Amniotic stem cell (primary cell): ENCODE data around the gene CCNL2.
"Not testable (repeated sequence)": the region's sequence is repeated elsewhere in the genome, so short reads cannot be mapped to it uniquely, and the experiment has no call there.

ENCODE experiments used
- DNase-seq: peaks from one replicate; lab custom pipeline; 2025; lab: John Stamatoyannopoulos, UW

CCNL2 gene

DNA sequence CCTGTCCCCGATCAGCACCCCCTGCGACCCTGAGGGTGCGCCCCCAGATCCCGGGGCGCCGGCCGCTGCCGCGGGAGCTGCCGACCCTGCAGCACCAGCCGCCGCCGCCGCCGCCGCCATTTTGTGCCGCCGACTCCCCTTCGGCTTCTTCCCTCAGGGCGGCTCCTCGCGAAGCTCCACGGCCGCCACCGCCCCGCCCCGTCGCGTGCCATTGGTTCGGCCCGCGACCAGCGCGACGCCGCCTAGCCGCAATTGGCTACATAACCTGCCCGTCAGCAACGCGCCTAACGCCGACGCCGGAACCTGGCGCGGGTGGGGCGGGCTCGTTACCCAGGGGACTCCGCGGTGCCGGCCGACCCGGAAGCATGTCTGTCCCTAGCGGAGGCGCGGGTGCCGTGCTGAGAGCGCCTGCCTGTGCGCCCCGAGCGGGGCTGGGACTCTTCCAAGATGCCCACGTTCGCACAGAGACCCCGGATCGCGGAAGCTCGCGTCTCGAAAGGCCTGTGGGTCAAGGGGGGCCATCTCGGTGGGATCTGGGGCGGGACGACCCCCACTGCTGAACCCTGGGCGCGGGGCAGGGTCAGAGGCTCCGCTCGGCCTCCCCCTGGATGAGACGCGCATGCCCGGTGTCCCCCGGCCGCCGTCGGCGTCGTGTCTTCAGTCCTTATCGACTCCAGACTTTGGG, at the start of gene CCNL2:
CCNL2 (minus strand) TSS at position 149 of the 685 bp plus-strand sequence; CDS start at position 120, 29 bp downstream.
- DNase-seq = peak; percentile 96

DNA sequence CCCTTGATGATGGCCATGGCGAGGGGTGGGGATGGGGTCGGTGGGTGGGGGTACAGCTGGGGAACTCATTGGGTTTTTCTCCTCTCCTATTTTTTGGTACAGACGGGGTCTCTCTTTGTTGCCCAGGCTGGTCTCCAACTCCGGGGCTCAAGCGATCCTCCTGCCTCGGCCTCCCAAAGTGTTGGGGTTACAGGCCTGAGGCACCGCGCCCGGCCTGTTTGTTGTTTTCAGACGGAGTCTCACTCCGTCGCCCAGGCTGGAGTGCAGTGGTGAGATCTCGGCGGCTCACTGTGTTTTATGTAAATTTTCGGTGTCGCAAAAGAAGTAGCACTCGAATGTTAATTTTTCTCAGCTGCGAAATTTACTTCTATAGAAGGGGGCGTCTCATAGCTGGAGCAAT, 47.5 kb upstream of the CCNL2 start:
- not testable (repeated sequence) for DNase-seq

DNA sequence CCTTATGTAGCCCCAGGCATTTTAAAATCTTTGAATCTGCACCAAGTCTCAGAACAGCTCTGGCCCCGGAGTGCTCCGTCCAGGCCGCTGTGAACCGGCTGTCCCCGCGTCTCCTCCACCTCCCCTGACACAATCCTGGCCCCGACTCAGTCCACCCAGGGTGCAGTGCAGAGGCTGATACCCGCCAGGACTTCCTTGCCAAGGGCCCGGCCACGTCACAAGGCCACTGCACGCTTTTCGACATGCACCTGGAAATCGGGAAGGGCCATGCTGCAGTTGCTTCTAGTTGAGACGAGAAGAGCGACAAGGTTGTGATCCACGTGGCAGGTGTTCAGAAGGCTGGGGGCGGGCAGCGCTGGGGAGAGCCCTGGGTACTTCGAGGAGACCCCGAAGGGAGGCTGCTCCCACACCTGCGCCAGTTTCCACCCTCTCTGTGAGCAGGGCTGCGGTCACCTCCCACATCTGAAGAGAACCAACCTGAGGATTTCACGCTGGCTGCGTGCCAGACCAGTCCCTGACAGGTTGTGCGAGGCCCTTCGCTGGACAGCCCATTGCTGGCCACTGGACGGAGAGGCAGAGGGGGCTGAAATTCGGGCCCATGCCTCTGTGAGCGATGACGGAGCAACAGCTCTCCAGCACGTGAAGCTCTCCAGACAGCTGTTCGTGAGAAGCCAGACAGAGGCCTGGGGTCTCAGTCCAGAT, 43.1 kb upstream of the CCNL2 start:
- no peak for DNase-seq

DNA sequence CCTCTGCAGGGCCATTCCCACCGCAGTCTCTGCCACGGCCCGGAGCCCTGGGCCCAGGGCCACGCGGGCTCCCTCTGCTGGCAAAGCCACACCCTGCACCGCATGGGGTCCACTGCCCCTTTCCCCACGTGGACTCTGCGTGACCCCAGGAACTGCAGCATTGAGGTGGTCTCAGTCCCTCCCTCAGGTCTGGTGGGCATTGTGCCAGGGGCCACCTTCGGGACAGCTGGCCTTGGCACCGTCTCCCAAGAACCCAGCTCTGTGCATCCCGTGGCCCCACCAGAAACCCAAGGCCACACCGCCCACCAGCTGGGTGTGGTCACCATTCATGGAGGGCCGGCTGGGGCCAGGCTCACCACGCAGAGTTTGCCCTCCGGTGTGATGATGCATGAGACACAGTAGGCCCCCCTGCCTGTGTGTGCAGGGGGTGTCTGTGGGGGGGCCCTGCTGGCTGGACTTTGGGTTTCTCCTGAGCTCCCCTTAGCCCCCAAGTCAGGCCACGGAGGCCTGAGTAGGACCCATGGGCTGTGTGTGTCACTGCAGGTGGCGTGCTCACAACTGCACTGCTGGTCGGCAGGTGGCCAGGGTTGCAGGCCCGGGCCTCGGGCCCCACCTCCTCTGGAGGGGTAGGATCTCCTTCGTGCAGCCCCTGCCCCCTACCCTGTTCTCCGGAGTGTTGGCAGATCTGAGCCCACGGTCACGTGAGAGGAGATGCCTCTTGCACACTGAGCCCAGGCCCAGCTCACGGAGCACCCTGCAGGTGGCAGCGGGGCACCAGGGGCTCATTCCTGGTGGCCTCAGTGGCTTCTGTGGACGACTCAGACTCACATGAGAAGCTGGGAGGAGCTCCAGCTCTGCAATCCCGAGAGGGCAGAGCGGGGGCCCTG, 42.1 kb upstream of the CCNL2 start:
- DNase-seq = no peak

DNA sequence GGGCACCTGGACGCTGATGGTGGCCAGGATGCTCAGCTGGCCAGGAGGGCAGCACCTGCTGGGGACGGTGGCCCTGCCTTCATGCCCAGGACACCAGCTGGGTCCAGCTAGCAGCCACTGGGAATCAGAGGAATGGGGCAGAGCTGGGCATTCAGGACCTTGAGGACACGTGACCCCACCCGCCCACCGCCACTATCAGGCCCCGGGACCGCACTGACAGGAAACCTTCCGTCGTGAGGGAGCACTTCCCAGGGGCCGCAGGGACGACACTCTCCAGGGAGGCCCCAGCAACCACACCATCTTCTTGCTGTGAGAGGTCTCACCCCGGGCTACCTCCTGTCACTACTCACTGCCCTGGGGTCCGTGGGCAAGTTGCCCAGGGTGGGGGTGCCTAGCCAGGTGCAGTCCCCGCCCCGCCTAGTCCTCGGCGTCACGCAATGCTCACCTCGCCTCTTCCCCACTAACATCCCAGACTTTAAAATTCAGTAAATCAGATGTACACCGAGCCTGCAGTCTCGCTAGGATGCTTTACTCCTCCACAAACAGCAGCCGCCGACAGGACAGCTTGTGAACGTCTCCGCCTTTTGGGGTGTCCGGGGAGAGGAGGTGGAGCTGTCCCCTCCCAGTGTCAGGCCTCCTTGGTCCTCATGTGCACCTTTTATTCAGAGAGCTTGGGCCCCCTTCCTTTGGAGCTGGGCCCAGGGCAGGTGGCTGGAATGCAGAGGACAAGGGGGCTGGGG, 41.3 kb upstream of the CCNL2 start:
- DNase-seq = no peak

DNA sequence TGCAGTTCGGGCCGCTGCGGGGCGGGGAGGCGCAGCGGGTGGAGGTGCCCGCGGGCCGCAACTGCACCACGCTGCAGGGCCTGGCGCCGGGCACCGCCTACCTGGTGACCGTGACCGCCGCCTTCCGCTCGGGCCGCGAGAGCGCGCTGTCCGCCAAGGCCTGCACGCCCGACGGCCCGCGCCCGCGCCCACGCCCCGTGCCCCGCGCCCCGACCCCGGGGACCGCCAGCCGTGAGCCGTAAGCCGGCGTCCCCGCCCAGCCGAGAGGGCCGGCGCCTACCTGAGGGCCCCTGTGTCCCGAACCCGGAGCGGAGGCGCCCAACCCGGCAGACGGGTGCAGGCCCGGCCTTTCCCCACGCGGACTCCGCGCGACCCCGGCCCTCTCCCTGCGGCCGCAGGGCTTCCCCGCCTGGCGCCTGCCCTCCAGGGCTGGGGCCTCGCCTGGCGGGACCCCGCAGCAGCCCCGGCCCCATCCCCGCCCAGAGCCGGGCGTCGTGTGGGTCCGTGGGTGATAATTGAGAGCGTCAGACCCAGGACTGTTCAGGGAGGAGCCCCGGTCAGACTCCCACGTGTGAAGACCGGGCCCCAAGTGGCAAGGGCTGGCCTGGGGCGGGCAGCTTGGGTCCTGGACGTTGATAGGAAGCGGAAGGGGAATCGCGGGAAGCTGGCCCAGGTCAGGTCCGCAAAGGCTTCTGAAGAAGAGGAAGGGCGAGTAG, 40.6 kb upstream of the CCNL2 start:
- no peak for DNase-seq

DNA sequence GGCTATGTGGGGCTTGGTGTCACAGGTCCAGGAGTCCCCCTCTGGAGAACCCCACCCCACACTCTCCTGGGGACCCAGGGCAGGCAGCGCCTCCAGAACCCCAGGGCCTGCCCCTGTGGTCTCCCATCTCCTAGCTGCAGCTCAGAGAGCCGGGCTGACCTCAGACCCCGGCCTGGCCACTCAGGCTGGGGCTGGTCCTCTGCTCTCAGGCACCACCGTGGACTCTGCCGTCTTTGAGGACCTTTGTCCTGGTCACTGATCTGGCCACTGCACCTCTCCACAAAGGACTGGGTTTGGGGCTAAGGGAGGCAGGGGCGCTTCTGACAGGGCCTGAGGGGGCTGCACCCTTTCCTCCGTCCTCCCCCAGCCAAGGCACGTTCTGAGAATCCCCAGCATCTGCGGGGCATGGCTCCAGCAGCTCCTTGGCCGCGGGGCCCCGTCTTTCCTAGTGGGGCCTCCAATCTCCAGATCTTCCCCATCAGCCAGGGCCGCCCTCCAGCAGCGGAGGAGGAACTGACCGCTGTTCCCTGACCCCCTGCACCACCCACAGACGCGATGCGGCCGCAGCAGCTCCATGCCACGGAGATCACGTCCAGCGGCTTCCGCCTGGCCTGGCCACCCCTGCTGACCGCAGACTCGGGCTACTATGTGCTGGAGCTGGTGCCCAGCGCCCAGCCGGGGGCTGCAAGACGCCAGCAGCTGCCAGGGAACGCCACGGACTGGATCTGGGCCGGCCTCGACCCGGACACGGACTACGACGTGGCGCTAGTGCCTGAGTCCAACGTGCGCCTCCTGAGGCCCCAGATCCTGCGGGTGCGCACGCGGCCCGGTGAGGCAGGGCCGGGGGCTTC, 39.6 kb upstream of the CCNL2 start:
- DNase-seq = no peak

DNA sequence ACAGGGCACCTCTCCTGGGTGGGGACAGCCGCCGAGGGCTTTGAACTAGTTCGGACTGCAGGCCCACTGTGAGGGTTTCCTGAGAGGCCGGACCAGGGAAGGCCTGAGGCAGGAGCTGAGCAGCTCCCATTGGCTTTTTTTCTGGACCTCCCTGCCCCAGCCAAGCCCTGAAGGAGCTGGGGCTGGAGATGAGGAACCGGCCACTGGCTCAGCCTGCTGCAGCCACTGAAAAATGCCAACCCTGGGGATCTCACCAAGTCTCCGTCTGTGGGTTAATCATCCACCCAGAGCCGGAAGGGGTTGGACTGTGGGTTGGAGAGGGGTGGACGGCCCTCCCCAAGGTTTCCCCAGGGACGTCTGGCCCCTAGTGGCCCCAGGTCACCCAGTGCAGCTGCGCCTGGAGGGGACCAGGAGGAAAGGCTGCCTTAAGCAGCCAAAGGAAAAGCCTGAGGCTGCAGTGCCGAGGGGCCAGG, 38.8 kb upstream of the CCNL2 start:
- DNase-seq = no peak

DNA sequence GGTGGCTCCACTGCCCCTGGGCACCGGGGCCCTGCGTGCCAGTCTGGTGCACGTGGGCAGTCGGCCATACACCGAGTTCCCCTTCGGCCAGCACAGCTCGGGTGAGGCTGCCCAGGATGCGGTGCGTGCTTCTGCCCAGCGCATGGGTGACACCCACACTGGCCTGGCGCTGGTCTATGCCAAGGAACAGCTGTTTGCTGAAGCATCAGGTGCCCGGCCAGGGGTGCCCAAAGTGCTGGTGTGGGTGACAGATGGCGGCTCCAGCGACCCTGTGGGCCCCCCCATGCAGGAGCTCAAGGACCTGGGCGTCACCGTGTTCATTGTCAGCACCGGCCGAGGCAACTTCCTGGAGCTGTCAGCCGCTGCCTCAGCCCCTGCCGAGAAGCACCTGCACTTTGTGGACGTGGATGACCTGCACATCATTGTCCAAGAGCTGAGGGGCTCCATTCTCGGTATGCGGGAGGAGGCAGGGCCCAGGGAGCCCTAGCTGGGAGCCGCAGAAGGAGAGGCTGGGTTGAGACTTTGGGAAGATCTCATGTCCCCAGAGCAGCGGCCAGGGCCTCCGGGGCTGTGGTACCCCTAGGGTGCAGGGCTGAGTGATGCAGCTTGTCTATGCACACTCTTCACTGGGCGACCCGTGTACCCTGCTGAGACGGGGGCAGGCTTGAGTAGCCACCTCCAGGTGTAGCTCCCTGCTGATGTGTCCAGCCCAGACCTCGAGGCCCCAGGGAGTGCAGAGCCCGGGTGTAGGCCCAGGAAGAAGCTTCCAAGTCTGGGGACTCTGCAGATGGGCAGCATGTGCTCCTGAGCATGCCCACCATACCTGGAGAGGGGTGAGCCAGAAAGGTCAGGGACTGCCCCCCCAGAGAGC, 38.1 kb upstream of the CCNL2 start:
- no peak for DNase-seq

DNA sequence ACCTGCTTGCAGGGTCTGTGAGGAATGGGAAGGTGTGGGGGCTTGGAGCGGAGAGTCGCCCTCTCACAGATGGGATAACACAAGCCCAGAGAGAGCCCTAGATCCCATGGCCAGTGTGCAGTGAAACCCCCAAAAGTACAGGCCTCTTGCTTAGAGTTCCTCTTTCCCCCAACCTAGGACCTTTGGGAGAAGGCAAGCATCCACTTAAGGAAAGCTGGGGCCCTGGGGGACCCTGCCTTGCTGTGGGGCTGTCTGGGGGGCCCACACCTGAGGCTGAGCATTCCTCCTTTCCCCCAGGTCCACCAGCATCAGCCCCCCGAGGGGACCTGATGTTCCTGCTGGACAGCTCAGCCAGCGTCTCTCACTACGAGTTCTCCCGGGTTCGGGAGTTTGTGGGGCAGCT, 37.5 kb upstream of the CCNL2 start:
- no peak for DNase-seq

DNA sequence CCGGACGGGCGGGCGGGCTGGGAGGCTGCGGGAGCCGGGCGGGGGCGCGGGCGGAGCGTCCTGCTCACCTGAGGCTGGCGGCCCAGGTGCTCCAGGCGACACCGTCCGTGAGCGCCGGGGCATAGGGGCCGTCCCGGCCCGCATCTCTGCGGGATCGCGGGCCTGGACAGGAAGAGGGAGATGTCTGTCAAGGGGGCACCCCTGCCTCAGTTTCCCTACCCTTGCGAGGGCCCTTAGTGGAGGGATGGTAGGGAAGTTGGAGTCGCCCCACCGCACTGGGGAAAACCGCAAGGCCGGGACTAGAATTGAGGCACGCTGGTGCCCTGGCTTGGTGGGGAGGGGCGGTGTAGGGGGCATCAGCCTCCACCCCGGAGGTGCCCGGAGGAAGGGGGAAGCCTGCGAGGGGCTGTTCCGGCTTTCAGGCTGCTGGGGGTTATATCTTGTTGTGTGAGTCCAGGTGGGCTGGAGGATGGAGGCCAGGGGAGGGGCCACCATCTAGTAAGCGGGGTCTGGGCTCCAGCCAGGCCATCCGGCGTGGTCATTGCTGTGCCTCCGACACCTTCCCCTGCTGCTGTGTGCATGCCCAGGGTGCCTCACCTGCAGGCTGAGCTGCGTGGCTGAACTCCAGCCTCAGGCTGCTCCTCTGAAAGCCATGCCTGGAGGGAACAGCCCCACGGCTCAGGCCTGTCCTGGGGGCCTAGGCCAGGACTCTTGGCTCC, 36.9 kb upstream of the CCNL2 start:
- no peak for DNase-seq

DNA sequence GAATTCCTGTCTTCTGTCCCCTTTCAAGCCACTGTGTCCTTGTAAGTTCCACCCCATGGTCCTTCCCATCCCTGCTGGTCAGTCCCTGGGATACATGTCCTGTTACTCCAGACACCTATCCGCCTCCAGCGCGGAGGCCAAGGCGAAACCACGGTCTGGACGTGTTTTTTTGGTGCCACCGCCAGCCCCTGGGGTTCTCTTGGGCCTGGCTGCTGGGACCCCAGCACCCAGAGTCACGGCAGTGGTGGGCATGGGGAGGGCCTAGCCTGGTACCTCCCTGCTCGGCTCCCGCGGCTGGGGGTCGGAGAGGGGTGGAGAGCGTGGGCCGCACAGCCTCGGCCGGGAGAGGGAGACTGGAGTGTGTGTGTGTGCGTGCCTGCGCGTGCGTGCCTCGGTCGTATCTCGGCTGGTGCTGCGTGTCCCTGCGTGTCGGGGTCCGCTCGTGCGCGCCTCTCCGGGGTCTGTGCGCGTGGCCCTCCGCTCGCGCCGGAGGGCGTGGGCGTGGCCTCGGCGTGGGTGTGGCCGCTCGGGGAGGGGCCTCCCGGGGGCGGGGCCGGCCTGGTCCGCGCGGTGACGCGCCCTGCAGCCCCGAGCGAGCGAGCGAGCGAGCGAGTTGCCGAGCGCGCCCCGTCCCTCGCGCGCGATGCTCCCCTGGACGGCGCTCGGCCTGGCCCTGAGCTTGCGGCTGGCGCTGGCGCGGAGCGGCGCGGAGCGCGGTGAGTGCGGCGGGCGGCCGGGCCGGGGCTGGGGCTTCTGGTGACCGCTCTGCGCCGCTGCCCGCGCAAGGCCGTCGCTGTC, 36.2 kb upstream of the CCNL2 start, which contains the start of gene VWA1:
VWA1 (plus strand) TSS at position 585 of the 798 bp plus-strand sequence; CDS start at position 644, 59 bp downstream.
- DNase-seq = peak; percentile 26

DNA sequence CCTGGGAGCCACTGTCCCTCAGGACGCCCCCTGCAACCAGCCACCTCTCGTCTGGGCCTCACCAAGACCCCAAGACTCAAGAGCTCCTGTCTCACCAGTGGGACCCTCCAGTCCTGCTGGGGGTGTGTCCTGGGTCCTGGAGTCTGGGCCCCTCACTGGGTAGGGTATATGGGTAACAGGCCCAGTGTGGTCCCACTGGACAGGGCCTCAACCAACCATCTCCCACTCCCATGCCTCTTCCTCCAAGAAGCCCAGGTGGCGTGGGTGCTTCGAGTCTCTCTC, 35.6 kb upstream of the CCNL2 start:
- DNase-seq = no peak

DNA sequence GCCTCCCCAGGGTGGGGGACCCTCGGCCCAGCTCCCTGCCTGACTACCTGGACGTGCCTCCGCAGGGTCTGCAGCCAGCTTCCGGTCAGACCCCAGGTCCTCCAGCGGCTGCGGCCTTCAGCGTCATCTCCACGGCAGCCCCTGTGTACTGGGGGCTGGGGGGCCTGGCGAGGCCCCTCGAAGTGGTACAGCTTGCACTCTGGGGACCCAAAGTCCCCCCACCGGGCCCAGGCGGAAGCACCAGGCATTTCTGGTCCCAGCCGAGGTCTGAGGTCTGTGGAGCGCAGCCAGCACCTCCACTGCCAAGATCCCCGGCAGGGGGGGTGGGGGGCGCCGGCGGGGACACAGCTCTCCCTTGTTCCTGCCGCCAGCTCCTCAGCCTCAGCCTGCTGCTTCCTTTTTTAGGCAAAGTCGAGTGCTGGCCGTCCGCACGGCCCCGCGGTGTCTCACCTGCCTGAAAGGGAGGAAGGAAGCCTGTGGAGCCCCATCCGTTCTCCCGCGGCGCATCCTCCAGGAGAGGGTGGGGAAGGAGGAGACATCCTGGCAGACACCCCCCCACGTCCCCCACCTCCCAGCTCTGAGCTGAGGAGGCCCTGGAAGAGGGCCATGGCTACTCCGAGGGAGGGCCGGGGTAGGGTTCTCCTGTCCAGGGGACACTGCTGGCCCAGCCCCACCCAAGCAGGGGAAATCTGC, 35.1 kb upstream of the CCNL2 start:
- no peak for DNase-seq

DNA sequence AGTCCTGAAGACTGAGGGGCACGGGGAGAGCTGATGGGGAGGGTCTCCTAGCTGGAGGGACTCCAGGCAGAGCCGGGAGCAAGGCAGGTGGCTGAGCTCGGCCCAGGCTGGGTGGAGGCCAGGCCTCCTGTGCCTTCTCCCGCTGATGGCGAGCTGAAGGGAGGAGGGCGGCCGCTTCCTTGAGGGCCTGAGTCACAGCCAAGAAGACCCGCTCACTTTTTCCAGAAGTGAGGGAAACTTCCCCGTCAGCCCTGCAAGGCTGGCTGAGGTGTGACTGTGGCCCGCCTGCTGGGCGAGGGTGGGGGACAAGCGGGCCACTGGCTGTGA, 34.6 kb upstream of the CCNL2 start:
- no peak for DNase-seq

DNA sequence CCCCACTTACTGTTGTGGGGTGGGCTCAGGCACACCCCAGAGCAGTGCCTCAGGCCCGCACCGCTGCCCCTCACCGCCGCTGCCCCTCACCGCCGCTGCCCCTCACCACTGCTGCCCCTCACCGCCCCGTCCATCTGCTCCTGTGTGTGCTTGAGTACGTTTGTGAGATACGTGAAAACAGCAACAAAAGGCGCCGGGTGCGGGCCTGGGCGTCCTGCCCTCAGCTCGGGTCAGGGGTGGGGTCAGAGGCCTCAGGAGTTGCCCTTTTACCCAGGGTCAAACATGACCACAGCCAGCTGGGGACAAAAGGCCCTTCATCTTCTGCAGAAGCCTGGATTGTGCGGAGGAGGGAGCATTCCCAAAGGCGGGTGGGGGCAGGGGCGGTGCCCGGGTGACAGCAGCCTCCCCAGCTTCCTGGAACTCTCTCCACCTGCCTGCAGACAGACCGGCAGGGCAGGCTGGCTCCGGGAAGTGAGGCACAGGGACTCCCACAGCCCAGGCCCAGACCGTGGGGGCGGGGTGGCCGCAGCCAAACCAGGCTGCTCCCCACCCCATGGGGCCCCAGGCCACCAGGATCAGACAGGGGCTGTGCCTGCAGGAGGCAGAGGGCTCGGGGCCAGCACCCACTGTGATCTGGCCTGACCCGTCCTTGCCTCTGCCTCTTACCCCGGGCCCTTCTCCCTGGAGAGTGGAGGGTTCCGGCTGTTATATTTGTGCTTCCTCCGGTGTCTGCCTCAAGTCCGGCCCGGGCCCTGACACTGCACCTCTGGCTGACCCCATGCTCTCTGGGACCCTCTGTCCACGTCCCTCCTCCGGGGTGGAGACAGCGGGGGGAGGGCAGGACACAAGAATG, 34.0 kb upstream of the CCNL2 start:
- DNase-seq = no peak
